HCT116 (cell line): ENCODE results near the gene GGT5. TPM values are rescaled to one million over a fixed set of nuclear protein-coding genes. Genes with fewer than 3 reads are reported as not detected.

Experiments used
- ATAC-seq: fragments of 200-7000 bp; cut with Tn5 transposase; 2 replicates; pipeline ENCODE4 v1.9.1; 2020; ENCODE audit warnings: mild to moderate bottlenecking, moderate library complexity
- BruUV-seq: library from RNA; stranded (reverse); fragments of 400-500 nt; replicated peaks from 2 replicates; lab custom pipeline; 2021; lab: Mats Ljungman, UMichigan
- CTCF ChIA-PET: fragments of 300-600 bp; sonication (Branson Sonifier 250); formaldehyde crosslinking; loops from one replicate; lab custom pipeline; 2021; ENCODE audit warnings: antibody characterized with exemption; lab: Charles Lee
- POLR2A ChIA-PET: fragments of 300-600, 350-600 bp; sonication (Branson Sonifier 250); formaldehyde crosslinking; loops from one replicate; lab custom pipeline; 2021; ENCODE audit warnings: antibody characterized with exemption; lab: Charles Lee
- RAD21 ChIA-PET, 2 experiments: fragments of 300-600 bp; sonication (Branson Sonifier 250); formaldehyde crosslinking; loops; one replicate each; lab custom pipeline; 2023; ENCODE audit warnings: low total read pairs in 2 of 2; ENCODE audit not compliant: uncharacterized antibody in 2 of 2, unreplicated experiment in 2 of 2, low non-redundant PET in 1 of 2; lab: Charles Lee
- DNase-seq: peaks from one replicate; pipeline ENCODE4 v3.0.0-alpha.2; 2010; ENCODE audit warnings: low read depth, low spot score
- H2AFZ ChIP-seq: fragments of 200-600 bp; shearing (Covaris generic), sonication (generic); 2 replicates; pipeline ENCODE4 v1.6.1; 2017; ENCODE audit warnings: low read depth, mixed run types, mixed read lengths, antibody characterized with exemption, low read length; ENCODE audit not compliant: poor library complexity, severe bottlenecking
- H3K27ac ChIP-seq: 2 replicates; pipeline ENCODE4 v1.5.1; 2012; ENCODE audit warnings: low read depth, low read length
- H3K27me3 ChIP-seq: fragments of 200-600 bp; sonication (generic); 2 replicates; pipeline ENCODE4 v1.6.1; 2016; ENCODE audit warnings: mixed run types, low read length, mixed read lengths; ENCODE audit not compliant: insufficient read depth
- H3K36me3 ChIP-seq, 2 experiments: fragments of 200-500 bp in 1 of 2; fragments of 200-600 bp in 1 of 2; sonication (Bioruptor generic) in 1 of 2; sonication (generic) in 1 of 2; 2 replicates each; pipeline versions ENCODE4 v1.5.1 to v1.6.1; 2014 to 2016; ENCODE audit warnings: low read length in 2 of 2, inconsistent platforms in 1 of 2, mixed read lengths in 1 of 2, mixed run types in 1 of 2; ENCODE audit not compliant: insufficient read depth in 2 of 2, control insufficient read depth in 1 of 2
- H3K4me1 ChIP-seq, 2 experiments: fragments of 200-600 bp in 1 of 2; sonication (generic) in 1 of 2; 2 replicates each; pipeline versions ENCODE4 v1.5.1 to v1.6.1; 2012 to 2017; ENCODE audit warnings: low read length in 2 of 2, inconsistent platforms in 1 of 2, mild to moderate bottlenecking in 1 of 2, mixed read lengths in 1 of 2, mixed run types in 1 of 2, moderate library complexity in 1 of 2; ENCODE audit not compliant: insufficient read depth in 2 of 2, control insufficient read depth in 1 of 2
- H3K4me2 ChIP-seq: fragments of 200-600 bp; sonication (generic); 2 replicates; pipeline ENCODE4 v1.6.1; 2017; ENCODE audit warnings: mixed run types, low read length, mixed read lengths
- H3K4me3 ChIP-seq, 2 experiments: fragments of 200-600 bp in 1 of 2; sonication (generic) in 1 of 2; replicated peaks in 1 of 2; 2 replicates each; pipeline ENCODE4 v1.5.1; 2011 to 2016; ENCODE audit warnings: low read length in 2 of 2, control low read depth in 1 of 2, low read depth in 1 of 2, mild to moderate bottlenecking in 1 of 2, mixed read lengths in 1 of 2, mixed run types in 1 of 2
- H3K79me2 ChIP-seq: fragments of 200-600 bp; sonication (generic); 2 replicates; pipeline ENCODE4 v1.6.1; 2017; ENCODE audit warnings: mild to moderate bottlenecking, mixed run types, low read length, moderate library complexity, mixed read lengths; ENCODE audit not compliant: insufficient read depth
- H3K9ac ChIP-seq: fragments of 200-600 bp; sonication (generic); 2 replicates; pipeline ENCODE4 v1.6.1; 2016; ENCODE audit warnings: low read length, mixed read lengths
- H3K9me2 ChIP-seq: fragments of 200-600 bp; sonication (generic), shearing (Covaris generic); 2 replicates; pipeline ENCODE4 v1.6.1; 2017; ENCODE audit warnings: mixed run types, mild to moderate bottlenecking, moderate library complexity; ENCODE audit not compliant: insufficient read depth
- H3K9me3 ChIP-seq, 2 experiments: fragments of 200-500 bp in 1 of 2; fragments of 200-600 bp in 1 of 2; sonication (Bioruptor generic) in 1 of 2; sonication (generic) in 1 of 2; 2 replicates each; pipeline ENCODE4 v1.6.1; 2014 to 2017; ENCODE audit warnings: low read length in 2 of 2, mixed read lengths in 2 of 2, inconsistent platforms in 1 of 2, low read depth in 1 of 2, mild to moderate bottlenecking in 1 of 2, mixed run types in 1 of 2, moderate library complexity in 1 of 2; ENCODE audit not compliant: control insufficient read depth in 1 of 2, insufficient read depth in 1 of 2
- H4K20me1 ChIP-seq: fragments of 200-600 bp; sonication (generic), shearing (Covaris generic); 2 replicates; pipeline ENCODE4 v1.6.1; 2017; ENCODE audit warnings: mixed run types, mild to moderate bottlenecking, moderate library complexity; ENCODE audit not compliant: insufficient read depth
- ATF3 ChIP-seq: IDR thresholded peaks from 2 replicates; pipeline ENCODE4 v1.6.1; 2012
- ZNF274 ChIP-seq: fragments of 200-500 bp; sonication (Bioruptor generic); IDR thresholded peaks from 2 replicates; pipeline ENCODE4 v1.6.1; 2014; ENCODE audit warnings: mild to moderate bottlenecking, low read depth, low read length, inconsistent platforms
- intact Hi-C: fragments of 100-400 bp; cut with micrococcal nuclease; formaldehyde crosslinking; loops from 2 replicates; pipeline ENCODE4 v1.10.0; 2022
- total RNA-seq: library from RNA; stranded (reverse); gene quantifications from one replicate; pipeline ENCODE4 v1.2.1, GENCODE V29; 2021; ENCODE audit not compliant: unreplicated experiment
- TF ChIP-seq, protein P1 (sequence below): IDR thresholded peaks from 2 replicates; pipeline ENCODE4 v1.6.1; 2012; ENCODE audit warnings: low read depth

Gene GGT5
- total RNA-seq, 1 experiment from 2014 or later = 0.57 TPM

DNA sequence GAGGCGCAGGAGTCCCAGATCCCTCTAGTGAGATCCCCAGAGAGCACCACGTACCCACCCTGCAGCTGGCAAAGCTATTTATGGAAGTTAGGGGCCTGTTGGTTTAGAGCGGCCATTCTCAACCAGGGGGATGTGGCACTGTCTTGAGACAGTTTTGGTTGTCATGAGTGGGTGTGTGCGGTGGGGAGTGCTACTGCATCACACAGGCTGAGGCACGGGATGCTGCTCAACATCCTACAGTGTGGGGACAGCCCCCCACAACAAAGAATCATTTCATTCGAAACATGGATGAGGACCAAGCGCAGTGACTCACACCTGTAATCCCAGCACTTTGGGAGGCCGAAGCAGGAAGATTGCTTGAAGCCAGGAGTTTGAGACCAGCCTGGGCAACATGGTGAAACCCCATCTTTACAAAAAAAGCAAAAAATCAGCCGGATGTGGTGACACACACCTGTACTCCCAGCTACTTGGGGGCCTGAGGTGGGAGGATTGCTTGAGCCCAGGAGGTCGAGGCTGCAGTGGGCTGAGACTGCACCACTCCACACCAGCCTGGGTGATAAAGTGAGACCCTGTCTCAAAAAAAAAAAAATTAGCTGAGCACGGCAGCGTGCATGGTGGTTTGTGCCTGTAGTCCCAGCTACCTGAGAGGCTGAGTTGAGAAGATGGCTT, 28.2 kb downstream of the GGT5 start:
- Histone ChIP-seq H3K9ac (no peak overlapping the region), H3K27ac (no peak overlapping the region), H3K9me2 (no peaks in the 10 kb centered on the region), H4K20me1 (no peaks in the 10 kb centered on the region), H3K27me3 (no peaks in the 10 kb centered on the region), H3K4me3 (no peak overlapping the region), H3K4me2 (no peak overlapping the region), H2AFZ (no peak overlapping the region), H3K4me1 (peaks cover 11 to 17% of the 10 kb centered on the region in 2 experiments; a peak in 3 of 4 replicates), H3K36me3 (no peaks in the 10 kb centered on the region), H3K9me3 (no peaks in the 10 kb centered on the region), H3K79me2 (no peaks in the 10 kb centered on the region)
- ChIA-PET POLR2A (interaction anchor here (0.6 kb wide), 1 partner anchor 21 kb away, joined by 4 read pairs; no protein-coding TSS in a partner anchor), RAD21 (no interaction called here), CTCF (interaction anchor here (1.2 kb wide), 1 partner anchor 14 kb away, joined by 3 read pairs; no protein-coding TSS in a partner anchor)
- intact Hi-C loops = no loop called here
- DNase-seq (no peak), ATAC-seq (no peak)
- no TSS peak for BruUV-seq
- TF ChIP-seq, protein P1, sequence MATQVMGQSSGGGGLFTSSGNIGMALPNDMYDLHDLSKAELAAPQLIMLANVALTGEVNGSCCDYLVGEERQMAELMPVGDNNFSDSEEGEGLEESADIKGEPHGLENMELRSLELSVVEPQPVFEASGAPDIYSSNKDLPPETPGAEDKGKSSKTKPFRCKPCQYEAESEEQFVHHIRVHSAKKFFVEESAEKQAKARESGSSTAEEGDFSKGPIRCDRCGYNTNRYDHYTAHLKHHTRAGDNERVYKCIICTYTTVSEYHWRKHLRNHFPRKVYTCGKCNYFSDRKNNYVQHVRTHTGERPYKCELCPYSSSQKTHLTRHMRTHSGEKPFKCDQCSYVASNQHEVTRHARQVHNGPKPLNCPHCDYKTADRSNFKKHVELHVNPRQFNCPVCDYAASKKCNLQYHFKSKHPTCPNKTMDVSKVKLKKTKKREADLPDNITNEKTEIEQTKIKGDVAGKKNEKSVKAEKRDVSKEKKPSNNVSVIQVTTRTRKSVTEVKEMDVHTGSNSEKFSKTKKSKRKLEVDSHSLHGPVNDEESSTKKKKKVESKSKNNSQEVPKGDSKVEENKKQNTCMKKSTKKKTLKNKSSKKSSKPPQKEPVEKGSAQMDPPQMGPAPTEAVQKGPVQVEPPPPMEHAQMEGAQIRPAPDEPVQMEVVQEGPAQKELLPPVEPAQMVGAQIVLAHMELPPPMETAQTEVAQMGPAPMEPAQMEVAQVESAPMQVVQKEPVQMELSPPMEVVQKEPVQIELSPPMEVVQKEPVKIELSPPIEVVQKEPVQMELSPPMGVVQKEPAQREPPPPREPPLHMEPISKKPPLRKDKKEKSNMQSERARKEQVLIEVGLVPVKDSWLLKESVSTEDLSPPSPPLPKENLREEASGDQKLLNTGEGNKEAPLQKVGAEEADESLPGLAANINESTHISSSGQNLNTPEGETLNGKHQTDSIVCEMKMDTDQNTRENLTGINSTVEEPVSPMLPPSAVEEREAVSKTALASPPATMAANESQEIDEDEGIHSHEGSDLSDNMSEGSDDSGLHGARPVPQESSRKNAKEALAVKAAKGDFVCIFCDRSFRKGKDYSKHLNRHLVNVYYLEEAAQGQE = no peak
- TF ChIP-seq ZNF274 = no peak
- TF ChIP-seq ATF3 = no peak
